ENCODE measurements around the gene MYH6.
"Not testable (repeated sequence)": the region's sequence is repeated elsewhere in the genome, so short reads cannot be mapped to it uniquely, and the experiment has no call there.

The MYH6 gene

DNA sequence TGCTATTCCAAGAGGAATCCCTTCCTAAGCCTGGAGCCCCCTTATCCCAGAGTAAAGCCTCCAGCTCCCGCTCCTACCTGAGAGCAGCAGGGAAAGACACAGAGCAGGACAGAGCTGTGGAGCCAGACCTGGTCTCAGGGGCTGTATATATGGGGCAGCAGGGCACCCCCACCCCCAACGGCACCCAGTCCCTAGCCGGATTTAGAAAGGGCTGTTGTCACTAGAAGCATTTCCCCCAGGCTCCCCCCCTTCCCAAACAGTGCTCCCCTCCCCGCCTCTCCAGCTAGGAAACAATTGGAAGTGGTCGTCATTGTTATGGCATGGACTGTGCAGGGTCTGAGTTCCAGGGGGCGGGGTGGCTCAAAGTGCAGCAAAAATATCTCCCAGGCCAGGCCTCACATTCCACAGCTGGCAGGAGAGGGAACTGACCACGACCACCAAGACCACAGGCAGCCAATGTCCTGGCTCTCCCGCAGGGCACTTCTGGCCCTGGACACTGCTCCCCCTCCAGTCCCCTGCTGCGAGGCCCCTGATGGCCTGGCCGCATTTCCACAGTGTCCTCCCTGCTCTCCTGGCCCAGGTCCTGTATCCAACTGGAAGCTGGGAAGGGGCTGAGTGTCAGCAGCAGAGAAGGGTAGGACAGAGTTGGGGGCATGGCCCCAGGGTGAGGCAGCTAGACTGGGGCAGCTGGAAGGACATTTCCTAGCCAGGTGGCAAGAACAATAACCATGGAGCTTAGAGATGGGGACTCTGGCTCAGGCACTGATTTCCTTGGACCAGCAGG lies 27.7 kb upstream of the MYH6 start, which contains the start of gene MYH7:
MYH7 (minus strand) TSS at position 118 of the 784 bp plus-strand sequence. CDS start 1,928 bp downstream, outside the sequence.
- no peak for DNase-seq (ENCODE audit: low read depth)

DNA sequence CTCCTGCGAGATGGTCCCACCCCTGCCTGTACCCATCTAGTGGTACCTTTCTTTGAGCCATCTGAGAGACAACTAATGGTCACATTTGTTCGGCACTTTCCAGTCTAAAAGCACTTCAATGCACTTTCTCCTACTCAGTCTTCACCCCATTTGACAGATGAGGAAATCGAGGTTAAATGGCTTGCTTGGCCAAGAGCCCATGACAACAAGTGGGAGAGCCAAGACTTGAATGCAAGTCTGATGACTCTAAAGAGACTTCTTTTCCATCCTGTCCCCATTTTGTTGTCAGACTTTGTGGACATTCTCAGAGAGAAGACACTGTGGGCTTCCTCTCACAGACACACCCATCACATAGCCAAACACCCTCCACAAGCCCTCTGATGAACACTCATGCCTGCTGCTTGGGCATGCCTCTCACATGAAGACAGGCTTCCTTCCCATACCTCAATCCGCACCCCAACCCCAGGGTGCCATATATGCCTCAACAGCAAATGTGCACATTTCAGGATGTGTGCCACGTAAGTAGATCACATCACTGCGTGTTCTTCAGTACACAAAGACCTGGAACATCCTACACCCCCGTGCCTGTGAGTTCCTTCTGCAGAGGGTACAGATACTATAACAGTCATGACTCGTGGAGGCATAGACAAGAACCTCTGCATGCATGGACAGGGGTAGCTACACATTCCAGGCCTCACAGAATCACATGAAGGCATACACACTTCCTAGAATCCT lies 26.6 kb upstream of the MYH6 start:
- no peak for DNase-seq (ENCODE audit: low read depth)

- no peak for DNase-seq (ENCODE audit: low read depth)
Measured at GRCh38 chr14:23433457-23433856, 25.4 kb upstream of the MYH6 start.

- DNase-seq (ENCODE audit: low read depth) = no peak
Measured at GRCh38 chr14:23432946-23433345, 24.9 kb upstream of the MYH6 start.

DNA sequence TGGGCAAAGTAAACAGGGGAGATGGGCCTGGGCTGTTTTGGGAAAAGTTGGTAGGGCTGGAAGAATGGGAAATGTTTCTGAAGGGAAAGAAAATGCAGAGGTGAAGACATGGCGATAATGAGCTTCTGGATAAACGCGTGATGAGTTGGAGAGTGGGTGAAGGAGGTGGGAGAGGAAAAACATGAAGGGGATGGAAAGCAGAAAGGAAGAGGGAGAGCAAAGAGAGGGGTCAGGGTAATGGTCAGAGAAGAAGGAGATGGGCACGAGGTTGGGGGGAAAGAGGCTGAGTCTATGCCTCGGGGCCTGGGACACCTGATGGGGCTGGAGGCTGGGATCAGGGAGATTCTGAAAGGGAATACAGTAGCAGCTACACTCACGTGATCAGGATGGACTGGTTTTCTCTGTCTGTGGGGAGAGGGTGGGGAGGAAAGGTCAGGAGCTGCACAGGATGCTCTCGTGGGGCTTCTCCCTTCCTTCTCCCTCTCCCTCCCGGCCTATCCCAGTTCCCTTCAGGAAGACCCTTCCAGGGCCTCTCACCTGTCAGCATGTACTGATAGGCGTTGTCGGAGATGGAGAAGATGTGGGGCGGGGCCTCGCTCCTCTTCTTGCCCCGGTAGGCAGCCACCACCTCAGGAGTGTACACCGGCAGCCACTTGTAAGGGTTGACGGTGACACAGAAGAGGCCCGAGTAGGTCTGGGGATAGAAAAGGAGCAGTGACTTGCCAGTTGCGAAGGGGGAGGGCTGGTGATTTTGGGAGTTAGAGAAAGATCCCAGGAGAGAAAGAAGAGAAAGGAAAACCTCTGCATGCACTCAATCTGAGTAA lies 24.2 kb upstream of the MYH6 start:
- no peak for DNase-seq (ENCODE audit: low read depth)

DNA sequence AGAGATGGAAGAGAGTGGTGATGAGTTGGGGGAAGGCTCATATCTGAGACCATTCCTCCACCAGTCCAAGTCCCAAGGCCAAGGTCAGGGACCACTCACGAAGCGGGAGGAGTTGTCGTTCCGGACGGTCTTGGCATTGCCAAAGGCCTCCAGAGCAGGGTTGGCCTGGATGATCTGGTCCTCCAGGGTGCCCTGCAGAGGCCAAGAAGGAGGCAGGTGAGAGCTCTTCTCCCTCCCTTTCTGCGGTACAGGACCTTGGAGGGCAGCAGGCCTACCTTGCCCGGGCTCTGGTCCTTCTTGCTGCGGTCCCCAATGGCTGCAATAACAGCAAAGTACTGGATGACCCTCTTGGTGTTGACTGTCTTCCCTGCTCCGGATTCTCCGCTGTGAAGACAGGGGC lies 23.4 kb upstream of the MYH6 start:
- no peak for DNase-seq (ENCODE audit: low read depth)

DNA sequence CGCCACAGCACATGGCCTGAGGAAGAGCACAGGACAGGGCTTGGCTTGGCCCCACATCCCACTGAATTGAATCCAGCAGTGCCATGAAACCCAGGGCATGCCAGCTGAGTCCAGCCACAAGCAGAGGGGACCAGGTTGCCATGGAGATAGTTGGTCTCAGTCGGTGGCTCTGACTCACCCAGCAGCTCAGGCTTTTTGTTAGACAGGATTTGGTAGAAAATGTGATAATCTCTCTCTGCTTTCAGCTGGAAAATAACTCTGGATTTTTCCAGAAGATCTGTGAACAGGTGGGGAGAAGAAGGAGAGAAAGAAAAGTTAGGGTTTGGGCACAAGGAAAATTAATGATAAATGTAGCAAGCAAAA lies 22.6 kb upstream of the MYH6 start:
- DNase-seq (ENCODE audit: low read depth) = no peak

DNA sequence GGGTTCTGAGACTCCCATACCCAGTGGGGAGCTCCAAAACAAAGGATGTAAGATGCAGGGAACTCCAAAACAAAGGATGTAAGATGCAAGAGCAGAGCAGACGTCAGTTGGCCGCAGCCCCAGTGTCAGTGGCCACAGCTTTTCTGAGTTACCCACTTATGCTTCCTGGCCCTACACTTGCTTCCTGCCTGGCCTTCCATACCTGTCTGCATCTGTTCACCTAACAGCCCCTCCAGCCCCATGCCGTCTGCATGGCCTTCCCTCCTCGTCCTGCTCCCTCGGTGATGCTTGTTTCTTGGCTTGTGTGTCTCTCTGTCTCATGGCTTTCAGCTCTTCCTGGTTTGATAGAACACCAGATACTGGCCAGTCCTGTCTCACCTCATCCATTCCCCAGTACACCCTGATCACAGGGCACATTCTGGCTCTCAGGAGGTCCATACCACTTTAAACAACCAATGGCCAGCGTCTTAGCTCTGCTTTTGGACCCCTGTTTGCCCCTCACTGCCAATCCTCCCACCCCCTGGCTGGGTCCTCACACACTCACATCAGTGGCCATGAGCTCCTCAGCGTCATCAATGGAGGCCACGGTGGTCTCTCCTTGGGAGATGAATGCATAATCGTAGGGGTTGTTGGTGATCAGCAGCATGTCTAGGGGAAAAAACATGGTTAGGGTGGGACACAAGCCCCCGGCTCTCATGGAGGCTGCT lies 22.1 kb upstream of the MYH6 start:
- DNase-seq (ENCODE audit: low read depth) = no peak

DNA sequence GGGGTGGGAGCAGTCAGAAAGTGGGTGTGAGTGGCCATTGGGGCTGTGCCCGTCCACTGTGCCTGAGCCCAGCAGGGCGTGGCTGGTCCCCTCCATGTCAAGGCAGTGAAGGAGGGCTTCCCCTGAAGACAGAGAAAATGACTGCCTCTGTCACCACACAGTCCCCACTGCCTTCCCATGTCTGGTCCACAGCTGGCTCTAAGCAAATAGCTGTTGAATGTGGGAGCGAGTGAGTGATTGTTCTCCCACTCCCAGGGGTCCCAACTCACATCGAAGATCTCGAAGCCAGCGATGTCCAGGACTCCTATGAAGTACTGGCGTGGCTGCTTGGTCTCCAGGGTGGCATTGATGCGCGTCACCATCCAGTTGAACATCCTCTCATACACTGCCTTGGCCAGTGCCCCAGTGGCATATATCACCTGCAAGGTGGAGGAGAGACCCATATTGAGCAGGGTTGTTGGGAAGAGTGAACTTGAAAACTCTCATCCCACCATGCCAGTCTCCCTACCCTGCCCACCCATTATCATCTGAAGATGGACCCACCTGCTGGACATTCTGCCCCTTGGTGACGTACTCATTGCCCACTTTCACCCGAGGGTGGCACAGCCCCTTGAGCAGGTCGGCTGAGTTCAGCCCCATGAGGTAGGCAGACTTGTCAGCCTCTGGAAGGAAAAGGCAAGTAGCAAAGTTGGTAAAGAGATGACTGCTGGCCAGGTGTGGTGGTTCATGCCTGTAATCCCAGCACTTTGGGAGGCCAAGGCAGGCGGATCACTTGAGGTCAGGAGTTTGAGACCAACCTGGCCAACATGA lies 20.8 kb upstream of the MYH6 start:
- no peak for DNase-seq (ENCODE audit: low read depth)

DNA sequence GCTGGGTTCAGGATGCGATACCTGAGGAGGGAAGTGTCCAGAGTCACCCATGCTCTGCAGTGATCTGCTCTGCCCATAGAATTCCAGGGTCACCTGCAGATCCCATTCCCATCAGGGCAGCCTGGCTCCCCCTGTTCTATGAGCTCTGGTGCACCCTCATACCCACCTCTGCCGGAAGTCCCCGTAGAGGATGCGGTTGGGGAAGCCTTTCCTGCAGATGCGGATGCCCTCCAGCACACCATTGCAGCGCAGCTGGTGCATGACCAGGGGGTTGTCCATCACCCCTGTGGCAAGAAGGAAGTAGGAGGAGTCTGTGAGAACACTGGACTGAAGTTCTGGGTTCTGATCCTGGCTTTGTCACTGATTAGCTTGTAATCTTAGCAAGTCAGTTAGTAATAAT lies 17.7 kb upstream of the MYH6 start:
- not testable (repeated sequence) for DNase-seq (ENCODE audit: low read depth)

GRCh38 chr14:23425169-23425568 lies 17.1 kb upstream of the MYH6 start:
- DNase-seq (ENCODE audit: low read depth) = no peak

DNA sequence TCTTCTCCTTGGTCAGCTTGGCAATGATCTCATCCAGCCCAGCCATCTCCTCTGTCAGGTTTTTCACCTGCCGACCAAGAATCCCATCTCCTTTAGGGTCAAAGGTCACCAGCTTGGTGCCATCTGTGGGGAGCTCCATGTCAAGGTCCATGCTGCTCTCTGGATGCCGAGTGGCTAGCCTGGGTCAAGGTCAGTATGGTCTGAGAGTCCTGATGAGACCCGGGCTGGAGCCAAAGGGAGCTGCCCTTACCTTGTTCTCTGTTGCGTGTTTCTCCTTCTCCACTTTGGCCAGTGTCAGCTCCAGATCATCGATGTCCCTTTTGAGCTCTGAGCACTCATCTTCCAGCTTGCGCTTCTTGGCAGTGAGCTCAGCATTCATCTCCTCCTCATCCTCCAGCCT lies 15.6 kb upstream of the MYH6 start:
- no peak for DNase-seq (ENCODE audit: low read depth)

GRCh38 chr14:23421594-23421993 lies 13.5 kb upstream of the MYH6 start:
- DNase-seq (ENCODE audit: low read depth) = no peak

DNA sequence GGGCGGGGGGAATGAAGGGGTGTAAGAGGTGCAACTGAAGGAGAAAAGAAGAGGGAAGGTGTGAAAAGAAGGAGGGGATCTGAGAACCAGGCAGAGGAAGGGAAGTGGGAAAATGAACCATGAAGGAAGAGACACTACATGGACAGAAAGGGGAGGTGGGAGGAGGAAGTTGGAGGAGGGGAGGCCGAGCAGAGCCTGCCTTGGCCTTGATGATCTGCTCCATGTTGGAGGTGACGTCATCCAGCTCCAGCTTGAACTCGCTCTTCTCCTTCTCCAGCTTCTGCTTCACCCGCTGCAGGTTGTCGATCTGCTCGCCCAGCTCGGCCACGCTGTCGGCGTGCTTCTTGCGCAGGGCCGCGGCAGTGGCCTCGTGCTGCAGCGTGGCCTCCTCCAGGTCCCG lies 11.6 kb upstream of the MYH6 start:
- DNase-seq (ENCODE audit: low read depth) = not testable (repeated sequence)

GRCh38 chr14:23418021-23418420 lies 9.9 kb upstream of the MYH6 start:
- DNase-seq (ENCODE audit: low read depth) = no peak

GRCh38 chr14:23417269-23417668 lies 9.2 kb upstream of the MYH6 start:
- DNase-seq (ENCODE audit: low read depth) = not testable (repeated sequence)

GRCh38 chr14:23416801-23417200 lies 8.7 kb upstream of the MYH6 start:
- no peak for DNase-seq (ENCODE audit: low read depth)

GRCh38 chr14:23415821-23416778 lies 8.0 kb upstream of the MYH6 start:
- DNase-seq (ENCODE audit: low read depth) = no peak

GRCh38 chr14:23414906-23415820 lies 7.1 kb upstream of the MYH6 start:
- no peak for DNase-seq (ENCODE audit: low read depth)

All from HS-5 (cell line).